ENCODE results near the gene VAMP5.
"Not testable (repeated sequence)": the region's sequence is repeated elsewhere in the genome, so short reads cannot be mapped to it uniquely, and the experiment has no call there.

VAMP5 gene

DNA sequence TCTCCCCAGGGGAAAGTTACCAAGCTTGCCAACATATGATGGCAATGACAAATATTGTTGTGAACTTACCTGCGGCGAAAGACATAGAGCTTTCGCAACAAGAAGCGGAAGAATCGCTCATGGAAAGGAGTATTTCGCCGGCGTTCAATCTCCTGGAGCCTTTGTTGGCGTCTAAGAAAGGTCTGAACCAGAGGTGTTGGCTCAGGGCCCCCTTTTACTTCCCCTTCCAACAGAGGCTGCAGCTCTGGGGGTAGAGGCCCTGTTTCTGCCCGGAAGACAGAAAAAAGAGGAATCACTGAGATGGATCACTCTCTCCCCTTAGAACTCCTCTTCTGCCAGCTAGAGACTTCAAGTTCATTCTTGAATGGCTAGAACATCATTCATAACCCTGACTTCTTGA, 33.7 kb upstream of the VAMP5 start:
- DNase-seq (ENCODE audit: low spot score) = peak; percentile 46

DNA sequence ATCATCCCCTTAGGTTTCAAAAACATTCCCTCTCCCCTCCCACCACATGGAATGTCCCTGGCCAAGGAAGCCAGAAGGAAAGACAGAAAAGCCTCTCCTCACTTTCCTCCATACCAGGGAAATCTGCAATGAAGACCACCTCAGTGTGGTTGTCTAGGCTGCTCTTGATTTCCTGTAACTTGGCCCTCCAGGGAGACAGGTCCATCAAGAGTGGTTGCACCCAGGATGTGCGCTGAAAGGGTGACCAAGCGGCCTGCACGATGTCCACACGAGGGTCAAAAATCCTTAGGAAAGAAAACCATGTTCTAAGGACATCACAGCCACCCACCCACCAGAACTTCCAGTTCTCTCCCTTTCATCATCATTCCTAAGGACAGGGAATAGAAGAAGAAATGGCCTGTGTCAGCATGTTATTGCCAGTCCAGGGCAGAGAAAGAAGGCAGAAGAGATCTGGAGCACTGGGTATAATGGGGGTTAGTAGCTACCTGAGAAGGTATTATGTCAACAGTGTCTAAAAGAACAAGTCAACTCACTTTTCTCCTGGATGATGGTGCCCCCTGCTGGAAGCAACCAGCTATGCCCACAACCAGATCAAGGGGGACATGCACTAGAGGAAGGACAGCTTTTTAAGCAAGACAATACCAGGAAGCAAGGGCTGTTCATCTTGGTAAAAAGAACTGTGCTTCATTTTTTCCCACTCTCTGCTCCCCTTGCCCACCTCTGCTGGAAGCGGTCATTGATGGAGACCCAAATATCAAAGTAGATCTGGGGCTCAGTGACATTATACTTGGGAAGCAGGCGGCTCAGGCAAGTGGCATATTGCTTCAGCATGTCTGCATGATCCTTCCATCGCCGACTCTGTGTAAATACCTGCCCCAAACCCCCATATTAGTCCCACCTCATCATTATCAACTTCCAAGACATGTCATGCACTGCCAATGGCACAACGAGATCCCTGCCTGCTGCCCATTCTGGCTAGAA, 32.2 kb upstream of the VAMP5 start:
- peak; percentile 90 for DNase-seq (ENCODE audit: low spot score)

DNA sequence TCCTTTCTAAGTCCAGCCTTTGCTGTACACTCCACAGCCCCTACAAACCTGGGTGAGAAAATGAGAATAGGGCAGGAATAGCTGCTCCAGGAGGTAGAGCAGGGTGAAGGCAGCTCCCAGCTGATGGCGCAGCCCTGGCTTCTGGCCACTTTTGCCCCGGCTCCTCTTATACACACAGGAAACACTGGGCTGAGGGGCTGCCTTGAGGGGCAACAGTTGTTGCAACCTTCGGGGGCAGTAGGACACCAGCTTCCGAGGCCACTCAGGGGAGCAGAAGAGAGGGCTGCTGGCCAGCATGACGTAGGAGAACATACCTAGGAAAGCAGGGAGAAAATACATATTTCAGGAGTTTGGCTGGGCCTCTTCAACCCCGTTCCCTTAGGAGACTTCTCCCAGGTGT, 31.0 kb upstream of the VAMP5 start:
- no peak for DNase-seq (ENCODE audit: low spot score)

DNA sequence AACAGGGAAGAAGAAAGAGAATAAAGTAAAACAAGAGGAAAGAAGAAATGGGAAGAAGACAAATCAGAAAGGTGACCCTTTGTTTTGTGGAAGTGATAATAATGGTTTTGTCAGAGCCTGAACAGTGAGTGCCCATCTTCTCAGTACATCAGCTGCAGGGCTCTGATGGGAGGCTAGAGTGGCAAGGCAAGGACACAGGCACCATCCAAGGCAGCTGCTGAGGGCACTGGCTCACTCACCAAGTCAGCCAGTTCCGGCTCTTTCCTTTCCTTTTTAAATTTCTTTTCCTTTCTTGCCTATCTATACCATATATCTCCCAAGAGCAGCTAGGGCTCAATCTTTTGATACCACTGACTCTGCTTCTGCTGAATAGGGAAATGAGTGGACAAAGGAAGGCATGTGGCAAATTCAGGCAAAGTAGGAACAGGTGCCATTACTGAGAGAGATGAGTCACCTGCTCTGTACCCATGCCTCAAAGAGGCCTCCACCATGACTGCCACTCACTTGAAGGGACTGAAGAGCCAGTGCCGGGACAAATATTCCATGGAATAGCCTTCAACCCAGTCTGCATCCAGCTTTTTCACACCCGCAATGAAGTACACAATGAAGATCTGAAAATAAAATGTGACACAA, 29.1 kb upstream of the VAMP5 start:
- no peak for DNase-seq (ENCODE audit: low spot score)

DNA sequence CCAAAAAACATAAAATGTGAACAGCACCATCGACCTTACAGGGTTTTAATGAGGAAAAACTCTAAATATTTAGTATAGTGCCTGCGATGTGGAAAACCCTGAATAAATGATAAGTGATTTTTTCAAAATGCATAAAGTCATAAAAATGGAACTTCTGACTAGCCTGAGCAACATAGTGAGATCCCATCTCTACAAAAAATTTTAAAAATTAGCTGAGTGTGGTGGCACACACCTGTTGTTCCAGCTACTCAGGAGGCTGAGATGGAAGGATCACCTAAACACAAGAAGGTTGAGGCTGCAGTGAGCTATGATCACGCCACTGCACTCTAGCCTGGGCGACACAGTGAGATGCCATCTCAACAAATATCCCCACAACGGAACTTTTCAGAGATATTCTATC, 27.1 kb upstream of the VAMP5 start:
- no peak for DNase-seq (ENCODE audit: low spot score)

DNA sequence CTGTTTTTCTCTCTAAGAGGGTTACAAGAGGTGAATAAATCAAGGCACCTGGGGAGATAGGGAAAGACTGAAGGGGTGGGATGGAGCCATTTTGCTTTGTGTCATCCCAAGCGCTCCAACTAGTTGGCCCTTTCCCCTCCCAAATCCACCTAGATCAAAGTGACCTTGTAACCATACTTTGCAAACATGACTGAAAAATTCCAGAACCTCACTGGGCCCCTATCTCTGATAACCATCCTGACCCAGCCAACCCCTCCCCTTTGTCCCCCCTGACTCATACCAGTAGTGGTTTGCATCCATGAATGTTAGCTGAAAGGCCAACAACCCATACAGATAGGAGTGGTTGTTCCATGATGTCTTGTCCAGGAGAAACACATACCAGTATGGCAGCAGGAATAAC, 26.1 kb upstream of the VAMP5 start:
- no peak for DNase-seq (ENCODE audit: low spot score)

DNA sequence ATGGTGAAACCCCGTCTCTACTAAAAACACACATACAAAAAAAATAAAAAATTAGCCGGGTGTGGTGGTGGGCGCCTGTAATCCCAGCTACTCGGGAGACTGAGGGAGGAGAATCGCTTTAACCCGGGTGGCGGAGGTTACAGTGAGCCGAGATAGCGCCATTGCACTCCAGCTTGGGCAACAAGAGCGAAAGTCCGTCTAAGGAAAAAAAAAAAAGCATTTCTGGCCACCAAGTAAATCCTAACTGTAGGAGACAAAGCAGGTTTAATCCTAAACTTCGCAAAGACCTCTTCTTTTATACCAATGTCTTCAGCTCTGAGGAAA, 23.9 kb upstream of the VAMP5 start:
- DNase-seq (ENCODE audit: low spot score) = not testable (repeated sequence)

DNA sequence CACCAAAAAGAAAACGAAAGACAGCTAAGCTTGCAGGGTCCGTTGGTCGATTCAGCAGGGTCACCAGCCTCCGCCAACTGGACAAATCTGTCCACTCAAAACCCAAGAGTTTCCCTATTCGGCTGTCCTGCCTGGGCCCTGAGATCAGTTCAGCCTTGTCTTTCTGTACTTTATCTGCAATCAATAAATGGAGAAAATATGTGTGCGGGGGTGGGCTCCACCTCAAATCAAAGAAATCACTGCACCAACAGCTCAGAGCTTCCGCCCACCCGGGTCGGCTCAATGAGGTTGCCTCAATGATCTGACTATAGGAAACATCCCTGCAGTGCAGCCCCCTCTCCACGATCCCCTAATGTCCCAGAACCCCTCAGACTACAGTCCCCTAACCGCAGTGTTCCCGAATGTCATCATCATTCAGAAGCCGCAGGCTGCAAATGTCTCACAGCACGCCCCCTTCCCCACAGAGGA, 23.4 kb upstream of the VAMP5 start:
- no peak for DNase-seq (ENCODE audit: low spot score)

DNA sequence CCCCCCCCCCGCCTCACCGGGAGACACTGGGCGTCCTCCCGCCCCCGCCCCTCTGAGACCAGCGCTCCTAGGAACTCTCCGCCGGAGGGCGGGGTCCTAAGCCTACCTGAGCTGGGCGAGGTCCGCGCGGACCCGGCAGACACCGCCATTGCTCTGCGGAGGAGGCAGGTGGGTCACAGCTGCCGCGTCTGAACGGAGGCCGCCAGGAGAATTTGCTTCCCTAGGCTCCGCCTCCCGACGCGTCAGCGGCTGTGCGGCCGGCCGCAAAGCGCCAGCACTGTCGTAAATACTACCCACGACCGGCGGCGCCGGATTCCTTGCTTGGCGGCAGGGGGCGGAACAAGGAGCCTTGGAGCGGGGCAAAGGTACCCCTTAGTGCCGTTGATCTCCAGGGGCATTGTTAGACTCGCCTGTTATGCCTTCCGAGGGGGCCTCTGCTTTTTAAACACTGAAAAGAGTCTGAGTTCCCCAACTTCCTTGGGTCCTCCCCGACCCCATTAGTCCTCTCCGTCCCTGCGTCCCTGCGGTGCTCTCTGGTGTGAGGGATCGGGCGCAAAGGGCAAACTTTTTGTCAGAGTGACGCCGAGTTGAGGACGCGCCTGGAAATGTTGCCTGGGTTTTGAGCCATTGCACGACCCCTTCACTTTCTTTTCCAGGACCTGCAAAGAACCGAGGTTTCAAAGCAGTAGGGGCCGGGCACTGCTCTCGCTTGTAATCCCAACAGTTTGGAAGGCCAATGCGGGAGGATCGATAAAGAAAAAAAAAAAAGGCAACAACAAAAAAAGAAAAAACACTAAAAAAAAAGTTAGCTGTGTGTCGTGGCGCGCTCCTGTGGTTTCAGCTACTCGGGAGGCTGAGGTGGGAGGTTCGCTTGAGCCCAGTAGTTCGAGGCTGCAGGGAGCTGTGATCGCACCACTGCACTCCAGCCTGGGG, 22.7 kb upstream of the VAMP5 start, which contains the start of gene GGCX:
Gene GGCX (minus strand): TSS at position 214 of the 933 bp plus-strand sequence. CDS start 65 bp downstream, at position 149.
- peak; percentile 95 for DNase-seq (ENCODE audit: low spot score)

DNA sequence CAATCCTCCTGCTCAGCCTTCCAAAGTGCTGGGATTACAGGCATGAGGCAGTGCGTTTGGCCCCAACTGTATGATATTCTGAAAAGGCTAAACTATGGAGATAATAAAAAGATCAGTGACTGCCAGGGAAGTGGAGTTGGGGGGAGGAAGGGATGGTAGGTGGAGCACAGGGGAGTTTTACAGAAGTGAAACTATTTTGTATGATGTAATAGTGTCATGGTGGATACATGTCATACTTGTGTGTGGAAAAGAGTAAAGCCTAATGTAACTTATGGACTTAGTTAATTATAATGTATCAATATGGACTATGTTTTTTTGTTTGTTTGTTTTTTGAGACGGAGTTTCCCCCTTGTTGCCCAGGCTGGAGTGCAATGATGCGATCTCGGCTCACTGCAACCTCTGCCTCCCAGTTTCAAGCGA, 20.1 kb upstream of the VAMP5 start:
- DNase-seq (ENCODE audit: low spot score) = no peak

DNA sequence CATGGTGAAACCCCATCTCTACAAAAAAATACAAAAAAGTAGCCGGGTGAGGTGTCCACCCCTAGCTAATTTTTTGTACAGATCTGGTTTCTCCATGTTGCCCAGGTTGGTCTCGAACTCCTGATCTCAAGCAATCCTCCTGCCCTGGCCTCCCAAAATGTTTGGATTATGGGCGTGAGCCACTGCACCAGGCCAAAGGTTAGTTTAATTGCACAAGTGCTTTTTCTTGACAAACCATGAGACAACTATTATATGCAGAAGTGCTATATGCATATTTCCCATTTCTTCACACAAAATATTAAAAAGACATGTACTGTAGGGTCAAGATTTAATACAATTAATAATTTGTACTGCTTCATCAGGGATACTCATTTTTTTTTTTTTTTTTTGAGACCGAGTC, 18.0 kb upstream of the VAMP5 start:
- DNase-seq (ENCODE audit: low spot score) = no peak

DNA sequence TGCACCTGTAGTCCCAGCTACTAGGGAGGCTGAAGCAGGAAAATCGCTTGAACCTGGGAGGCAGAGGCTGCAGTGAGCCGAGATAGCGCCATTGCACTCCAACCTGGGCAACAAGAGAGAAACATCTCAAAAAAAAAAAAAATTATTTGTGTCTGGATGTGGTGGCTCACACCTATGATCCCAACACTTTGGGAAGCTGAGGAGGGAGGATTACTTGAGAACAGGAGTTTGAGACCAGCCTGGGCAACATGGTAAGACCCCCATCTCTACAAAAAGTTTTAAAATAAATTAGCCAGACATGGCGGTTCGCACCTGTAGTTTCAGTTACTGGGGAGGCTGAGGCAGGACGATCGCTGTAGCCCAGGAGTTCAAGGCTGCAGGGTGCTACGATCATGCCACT, 8.5 kb upstream of the VAMP5 start:
- DNase-seq (ENCODE audit: low spot score) = no peak

DNA sequence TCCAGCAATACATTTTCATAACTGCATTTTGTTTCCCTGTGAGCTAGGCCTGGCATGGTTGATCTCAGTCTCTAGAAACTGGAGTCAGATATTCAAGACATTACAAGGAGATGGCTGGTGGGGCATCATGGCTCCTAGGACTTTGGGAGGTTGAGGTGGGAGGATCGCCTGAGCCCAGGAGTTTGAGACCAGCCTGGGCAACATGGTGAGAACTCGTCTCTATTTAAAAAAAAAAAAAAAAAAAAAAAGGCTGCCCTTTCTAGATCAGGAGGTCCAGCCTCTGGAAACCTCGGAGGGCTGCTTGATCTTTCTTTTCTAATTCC, 7.2 kb upstream of the VAMP5 start:
- DNase-seq (ENCODE audit: low spot score) = no peak

DNA sequence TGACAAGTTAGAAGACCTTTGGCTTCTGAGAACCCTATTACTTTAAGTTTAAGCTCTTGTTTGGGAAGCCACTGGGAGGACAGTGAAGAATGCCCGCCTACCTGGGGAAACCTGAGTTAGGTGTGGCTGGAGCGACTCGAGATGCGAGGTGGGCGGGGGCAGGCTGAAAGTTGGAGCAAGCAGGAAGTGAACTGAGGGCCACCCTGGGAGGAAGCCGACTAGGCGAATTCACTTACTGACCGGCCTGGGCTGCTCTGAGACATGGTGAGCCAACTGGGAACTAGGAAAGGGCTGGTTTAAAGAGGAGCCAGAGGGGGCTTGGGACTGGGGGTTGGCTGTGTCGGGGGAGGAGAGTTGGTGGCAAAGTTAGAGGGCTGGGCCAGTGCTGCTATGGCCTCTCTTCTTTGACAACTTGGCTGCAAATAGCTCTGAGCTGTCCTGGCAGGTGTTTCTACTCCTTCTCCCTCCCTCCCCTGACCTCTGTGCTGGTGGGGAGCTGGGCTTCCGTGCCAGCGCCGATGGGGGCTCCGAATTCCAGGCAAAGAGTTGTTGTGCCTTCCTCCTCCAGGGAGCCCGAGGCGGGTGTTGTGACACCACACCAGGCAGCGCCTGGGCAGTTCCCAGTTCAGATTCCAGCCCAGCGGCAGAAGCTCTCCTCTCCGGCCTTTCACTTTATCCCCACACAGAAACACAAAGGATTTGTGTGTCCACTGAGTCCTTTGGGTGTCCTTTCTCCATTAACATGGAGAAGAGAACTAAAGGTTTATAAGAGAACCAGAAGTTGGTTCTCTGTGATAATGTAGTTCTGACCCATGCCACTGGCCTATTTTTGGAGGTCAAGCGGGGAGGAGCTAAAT, 6.6 kb upstream of the VAMP5 start, which contains the start of gene VAMP8:
Gene VAMP8 (plus strand): TSS at position 201 of the 857 bp plus-strand sequence. CDS start 61 bp downstream, at position 262.
- peak; percentile 45 for DNase-seq (ENCODE audit: low spot score)

DNA sequence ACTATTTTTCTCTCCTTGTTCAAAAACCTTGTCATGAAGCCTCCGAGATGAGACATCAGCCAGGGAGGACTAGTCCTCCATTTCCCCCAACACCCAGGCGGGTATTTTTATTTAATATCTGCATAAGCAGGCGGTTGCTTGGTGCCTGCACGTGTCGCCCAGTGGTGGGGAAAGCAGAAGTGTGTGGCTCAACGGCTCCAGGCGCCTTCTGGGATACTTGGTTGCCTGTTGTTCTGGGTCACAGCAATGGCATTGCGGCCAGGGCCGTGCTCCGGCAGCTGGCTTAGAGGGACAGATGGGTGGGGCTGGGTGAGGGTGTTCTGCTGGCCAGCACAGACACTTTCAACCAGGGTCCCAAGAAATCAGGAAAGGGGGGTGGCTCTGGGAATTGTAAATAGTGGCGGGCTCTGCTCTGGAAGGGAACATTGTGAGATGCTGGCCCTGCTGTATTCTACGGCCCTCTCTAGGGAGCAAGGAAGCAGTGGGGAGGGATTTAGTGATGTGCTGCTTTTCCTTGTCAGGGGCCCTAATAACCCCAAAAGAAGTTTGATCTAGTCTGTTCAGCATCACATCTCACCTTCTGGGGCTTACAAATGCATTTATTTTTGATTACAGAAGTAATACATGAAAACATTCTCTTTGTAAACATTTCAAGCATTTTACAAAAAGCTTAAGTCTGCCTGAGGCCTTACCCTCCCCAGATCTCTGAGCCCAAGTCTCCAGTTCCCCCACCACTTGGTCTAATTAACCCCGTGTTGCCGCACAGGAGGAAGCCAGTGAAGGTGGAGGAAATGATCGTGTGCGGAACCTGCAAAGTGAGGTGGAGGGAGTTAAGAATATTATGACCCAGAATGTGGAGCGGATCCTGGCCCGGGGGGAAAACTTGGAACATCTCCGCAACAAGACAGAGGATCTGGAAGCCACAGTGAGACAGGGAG, 5.7 kb upstream of the VAMP5 start:
- DNase-seq (ENCODE audit: low spot score) = peak; percentile 55

DNA sequence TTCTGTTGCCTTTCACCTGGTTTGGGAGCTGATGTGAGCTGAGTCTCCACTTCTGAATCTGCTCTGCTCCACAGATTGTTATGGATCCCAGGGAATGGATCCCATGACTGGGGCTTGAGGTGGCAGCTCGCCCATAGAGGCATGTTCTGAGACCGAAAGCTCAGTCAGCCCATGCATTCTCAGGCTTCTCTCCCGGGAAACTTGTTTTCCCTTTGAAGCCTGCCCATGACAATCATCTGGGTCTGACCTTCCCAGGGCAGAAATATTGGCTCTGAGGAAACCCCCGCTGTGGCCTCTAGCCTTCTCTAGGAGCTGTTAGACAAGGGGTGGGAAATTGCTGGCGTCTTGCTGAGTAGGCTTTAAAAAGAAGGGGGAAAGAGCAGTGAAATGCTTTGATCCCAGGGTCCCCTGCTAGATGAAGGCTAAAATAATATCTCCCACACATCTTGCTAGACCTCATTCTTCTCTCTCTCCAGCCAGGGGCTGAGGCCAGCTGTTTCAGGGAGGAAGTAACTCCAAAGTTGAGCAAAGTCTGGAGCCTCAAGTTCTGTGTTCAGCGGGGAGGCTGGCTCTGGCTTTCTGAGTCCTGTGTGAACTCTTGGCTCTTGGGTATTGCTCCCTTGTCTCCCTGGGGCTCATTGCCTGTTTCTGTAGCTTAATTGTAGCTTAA, 4.8 kb upstream of the VAMP5 start:
- peak; percentile 43 for DNase-seq (ENCODE audit: low spot score)

DNA sequence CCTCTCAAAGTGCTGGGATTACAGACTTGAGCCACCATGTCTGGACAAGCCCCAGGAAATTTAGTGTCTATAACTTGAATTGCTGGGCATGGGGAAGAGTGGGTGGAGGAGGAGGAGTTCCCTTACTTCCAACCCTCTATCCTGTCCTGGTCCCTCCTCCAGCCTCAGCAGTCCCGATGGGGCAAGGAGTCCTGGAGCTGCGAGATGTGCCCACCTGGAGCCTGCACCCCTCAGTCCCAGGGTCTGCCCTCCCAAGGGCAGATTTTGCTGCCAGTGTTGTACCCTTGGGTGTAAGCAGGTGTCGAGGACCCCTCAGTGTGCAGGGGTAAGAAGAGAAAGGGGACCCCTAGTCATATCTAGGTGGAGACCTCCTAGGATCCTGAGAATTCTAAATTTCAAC, 4.0 kb upstream of the VAMP5 start:
- no peak for DNase-seq (ENCODE audit: low spot score)

DNA sequence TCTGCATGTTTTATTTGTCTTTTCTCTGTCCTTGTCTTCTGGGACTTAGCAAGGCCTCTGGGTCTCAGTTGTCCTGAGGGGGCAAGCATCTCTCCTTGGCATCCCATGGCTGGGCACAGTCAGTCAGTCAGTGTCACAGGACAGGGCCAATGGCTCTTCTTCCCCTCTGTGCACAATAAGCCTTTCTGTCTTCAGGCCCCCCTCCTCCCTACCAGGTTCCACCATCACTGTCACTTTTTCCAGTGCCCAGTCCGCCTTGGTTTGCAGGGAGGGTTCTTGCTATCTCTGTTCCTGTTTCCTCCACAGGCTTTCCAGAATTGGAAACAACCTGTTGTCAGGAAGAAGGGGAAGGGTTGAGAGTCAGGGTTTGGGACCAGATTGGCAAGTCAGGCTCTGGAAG, 1.7 kb upstream of the VAMP5 start:
- DNase-seq (ENCODE audit: low spot score) = peak; percentile 50

DNA sequence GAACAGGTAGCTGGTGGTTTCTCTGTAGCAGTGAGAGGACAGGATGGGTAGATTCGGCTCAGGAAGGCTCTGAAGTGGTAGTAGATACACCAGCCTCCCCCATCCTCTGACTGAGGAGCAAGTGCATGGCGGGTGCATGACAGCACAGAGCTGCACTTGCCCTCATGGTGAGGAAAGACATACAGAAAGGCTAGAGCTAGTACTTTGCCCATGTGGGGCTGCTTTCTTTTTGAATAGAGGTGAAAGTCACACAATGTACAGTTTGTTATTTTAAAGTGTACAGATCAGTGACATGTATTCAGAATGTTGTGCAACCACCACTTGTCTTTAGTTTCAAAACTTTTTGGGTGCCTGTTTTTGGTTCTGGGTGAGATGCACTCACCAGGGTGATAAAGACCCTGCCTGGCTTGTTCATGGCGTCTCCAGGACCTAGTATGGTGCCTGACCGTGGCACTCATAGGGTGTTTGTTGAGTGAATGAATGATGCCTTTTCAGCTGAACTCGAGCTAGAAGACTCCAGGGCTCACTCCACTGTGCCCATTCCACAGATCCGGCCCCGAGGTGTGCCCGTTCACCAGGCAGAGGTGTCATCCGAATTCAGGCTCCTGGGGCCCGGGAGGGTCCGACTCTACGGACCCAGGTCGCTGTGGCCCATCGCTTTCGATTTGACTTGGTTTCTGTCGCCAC, 421 bp upstream of the VAMP5 start:
- DNase-seq (ENCODE audit: low spot score) = no peak
